Astrocyte of the cerebellum (primary cell): ENCODE results near the gene TMEM170B.

Source experiments
- DNase-seq: peaks from one replicate; pipeline ENCODE4 v3.0.0-alpha.2; 2011; ENCODE audit warnings: low read depth
- H3K4me3 ChIP-seq: 2 replicates; pipeline ENCODE4 v1.5.1; 2011; ENCODE audit warnings: mild to moderate bottlenecking, low read depth, low read length, moderate library complexity
- in situ Hi-C: cut with HindIII; loops from 2 replicates; pipeline ENCODE4 v1.10.0; 2017; ENCODE audit warnings: low sequenced_read_pairs
- TF ChIP-seq, protein P1 (sequence below): IDR thresholded peaks from 2 replicates; pipeline ENCODE4 v1.5.1; 2012; ENCODE audit warnings: low read length, low read depth, moderate library complexity, mild to moderate bottlenecking; ENCODE audit errors: missing control alignments

Gene TMEM170B

GRCh38 chr6:11589261-11589660 is 51.7 kb downstream of the TMEM170B start:
- no peak overlapping the region for H3K4me3 ChIP-seq
- DNase-seq, result no peak
- in situ Hi-C loops, result no loop called here
- TF ChIP-seq, protein P1, sequence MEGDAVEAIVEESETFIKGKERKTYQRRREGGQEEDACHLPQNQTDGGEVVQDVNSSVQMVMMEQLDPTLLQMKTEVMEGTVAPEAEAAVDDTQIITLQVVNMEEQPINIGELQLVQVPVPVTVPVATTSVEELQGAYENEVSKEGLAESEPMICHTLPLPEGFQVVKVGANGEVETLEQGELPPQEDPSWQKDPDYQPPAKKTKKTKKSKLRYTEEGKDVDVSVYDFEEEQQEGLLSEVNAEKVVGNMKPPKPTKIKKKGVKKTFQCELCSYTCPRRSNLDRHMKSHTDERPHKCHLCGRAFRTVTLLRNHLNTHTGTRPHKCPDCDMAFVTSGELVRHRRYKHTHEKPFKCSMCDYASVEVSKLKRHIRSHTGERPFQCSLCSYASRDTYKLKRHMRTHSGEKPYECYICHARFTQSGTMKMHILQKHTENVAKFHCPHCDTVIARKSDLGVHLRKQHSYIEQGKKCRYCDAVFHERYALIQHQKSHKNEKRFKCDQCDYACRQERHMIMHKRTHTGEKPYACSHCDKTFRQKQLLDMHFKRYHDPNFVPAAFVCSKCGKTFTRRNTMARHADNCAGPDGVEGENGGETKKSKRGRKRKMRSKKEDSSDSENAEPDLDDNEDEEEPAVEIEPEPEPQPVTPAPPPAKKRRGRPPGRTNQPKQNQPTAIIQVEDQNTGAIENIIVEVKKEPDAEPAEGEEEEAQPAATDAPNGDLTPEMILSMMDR, result no peak

- DNase-seq, result no peak
- in situ Hi-C loops, result no loop called here
- TF ChIP-seq, protein P1, result no peak
- no peak overlapping the region for H3K4me3 ChIP-seq
These were observed 54.9 kb downstream of the TMEM170B start for GRCh38 chr6:11592294-11592906.

DNA sequence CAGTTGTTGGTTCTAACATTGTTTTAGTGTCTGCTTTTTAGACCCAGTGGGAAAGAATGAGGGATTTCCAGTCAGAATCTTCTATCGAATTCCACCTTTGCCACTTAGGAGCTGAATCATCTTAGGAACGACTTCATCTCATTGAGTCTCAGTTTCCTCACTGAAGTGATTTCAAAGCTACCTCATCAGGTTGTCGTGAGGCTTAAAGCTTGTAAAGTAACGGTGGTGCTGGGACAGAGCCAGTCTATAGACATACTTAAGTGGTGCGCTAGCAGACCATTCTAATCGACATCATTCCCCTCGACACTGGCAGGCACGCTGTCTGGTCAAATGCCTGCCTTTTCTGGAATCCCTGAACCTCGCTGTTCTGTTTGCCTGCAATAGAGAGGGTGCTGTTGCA is 55.5 kb downstream of the TMEM170B start:
- no peak overlapping the region for H3K4me3 ChIP-seq
- no peak for DNase-seq
- TF ChIP-seq, protein P1, result no peak
- in situ Hi-C loops, result no loop called here

DNA sequence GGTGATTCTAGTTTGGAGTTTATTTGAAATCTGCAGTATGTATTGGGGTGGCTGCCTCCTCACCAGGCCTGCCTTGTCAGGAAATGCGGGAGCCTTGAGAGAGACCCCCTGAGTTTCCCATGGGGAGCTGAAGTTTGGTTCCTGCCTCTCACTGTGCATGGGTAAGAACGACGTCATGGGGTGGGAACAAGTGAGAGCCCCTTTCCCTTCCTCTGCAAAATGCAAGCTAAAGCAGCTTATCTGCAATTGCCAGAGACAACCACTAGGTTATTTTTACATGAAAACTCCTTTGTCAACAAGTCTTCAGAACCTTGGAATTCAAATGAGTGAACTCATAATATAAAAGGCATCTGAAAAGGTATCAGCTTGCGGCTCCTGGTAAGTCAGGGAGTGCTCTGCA is 58.4 kb downstream of the TMEM170B start:
- no peak for DNase-seq
- no peak overlapping the region for H3K4me3 ChIP-seq
- in situ Hi-C loops, result no loop called here
- TF ChIP-seq, protein P1, result peak; percentile 32

DNA sequence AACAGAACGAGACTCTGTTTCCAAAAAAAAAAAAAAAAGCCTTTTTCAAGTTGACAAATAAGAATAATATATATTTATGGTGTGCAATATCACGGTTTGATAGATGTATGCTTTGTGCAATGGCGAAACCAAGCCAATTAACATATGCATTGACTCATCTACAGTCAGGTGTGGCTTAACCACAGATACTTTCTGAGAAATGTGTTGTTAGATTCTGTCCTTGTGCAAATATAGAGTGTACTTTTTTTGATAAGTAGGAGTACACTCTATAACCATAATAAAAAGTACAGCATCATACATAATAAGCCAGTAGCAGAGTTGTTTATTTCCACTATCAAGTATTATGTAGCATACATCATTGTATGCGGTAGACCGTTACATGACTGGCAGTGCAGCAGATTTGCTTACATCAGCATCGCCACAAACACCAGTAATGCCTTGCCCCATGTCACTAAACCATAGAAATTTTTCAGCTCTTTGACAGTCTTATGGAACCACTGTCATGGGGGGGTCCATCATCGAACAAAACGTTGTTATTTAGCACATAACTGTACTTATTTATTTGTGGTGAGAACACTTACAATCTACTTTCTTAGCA is 59.2 kb downstream of the TMEM170B start:
- TF ChIP-seq, protein P1, result no peak
- DNase-seq, result no peak
- no peak overlapping the region for H3K4me3 ChIP-seq
- in situ Hi-C loops, result no loop called here

DNA sequence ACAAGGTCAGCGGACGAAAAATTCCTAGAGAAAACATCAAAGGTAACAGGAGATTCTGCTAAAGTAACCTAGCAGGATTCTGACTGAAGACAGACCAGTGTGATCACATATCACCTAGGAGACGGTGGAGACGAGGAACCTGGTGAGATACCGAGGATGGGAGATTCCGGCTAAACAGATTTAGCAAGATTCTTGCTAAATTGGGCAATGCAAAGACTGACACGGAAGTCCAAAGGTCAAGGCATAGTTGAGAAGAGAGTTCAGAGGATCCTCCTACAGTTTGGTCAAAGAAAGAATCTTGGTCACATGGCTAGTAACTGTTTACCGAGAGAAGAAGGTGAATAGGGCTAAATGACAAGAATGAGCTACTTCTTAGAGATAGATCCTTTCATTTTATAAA is 61.1 kb downstream of the TMEM170B start:
- no peak for DNase-seq
- TF ChIP-seq, protein P1, result no peak
- in situ Hi-C loops, result no loop called here
- no peak overlapping the region for H3K4me3 ChIP-seq
